Glutamatergic neuron (in vitro differentiated cells): ENCODE results near the gene OTUB2. TPM values are rescaled to one million over a fixed set of nuclear protein-coding genes. Genes with fewer than 3 reads are reported as not detected.

Experiments
- DNase-seq: peaks from one replicate; pipeline ENCODE4 v3.0.0; 2022
- H3K27ac Mint-ChIP-seq: one replicate; pipeline ENCODE4 v1.8.0; 2020; ENCODE audit warnings: mild to moderate bottlenecking, mixed read lengths, inconsistent platforms; ENCODE audit not compliant: unreplicated experiment
- H3K27me3 Mint-ChIP-seq: one replicate; pipeline ENCODE4 v1.8.0; 2020; ENCODE audit warnings: mild to moderate bottlenecking, moderate library complexity, mixed read lengths, inconsistent platforms; ENCODE audit not compliant: unreplicated experiment
- H3K36me3 Mint-ChIP-seq: one replicate; pipeline ENCODE4 v1.8.0; 2020; ENCODE audit warnings: mild to moderate bottlenecking, mixed read lengths, inconsistent platforms; ENCODE audit not compliant: unreplicated experiment
- H3K4me1 Mint-ChIP-seq: one replicate; pipeline ENCODE4 v1.8.0; 2020; ENCODE audit warnings: mild to moderate bottlenecking, low read depth, mixed read lengths, inconsistent platforms; ENCODE audit not compliant: unreplicated experiment
- H3K4me3 Mint-ChIP-seq: one replicate; pipeline ENCODE4 v1.8.0; 2020; ENCODE audit warnings: mild to moderate bottlenecking, mixed read lengths, inconsistent platforms; ENCODE audit not compliant: unreplicated experiment
- H3K9me3 Mint-ChIP-seq: one replicate; pipeline ENCODE4 v1.8.0; 2020; ENCODE audit warnings: mild to moderate bottlenecking, moderate library complexity, mixed read lengths, inconsistent platforms; ENCODE audit not compliant: unreplicated experiment
- total RNA-seq: library from RNA; stranded (reverse); fragmentation: NEBNext Ultra II Directional; extraction: Animal tissue kit (Norgen Biotek cat#: 25700); gene quantifications from one replicate; pipeline ENCODE4 v1.2.1, GENCODE V29; 2021; ENCODE audit not compliant: unreplicated experiment
- TF ChIP-seq, protein P1 (sequence below): fragments of 200-600 bp; sonication (generic); IDR thresholded peaks from one replicate; pipeline ENCODE4 v1.5.0; 2021; ENCODE audit not compliant: partially characterized antibody, unreplicated experiment

OTUB2 gene
- total RNA-seq, 1 donor from 2014 or later: 5.5 TPM

- peaks cover 7% of the 10 kb centered on the region for H3K9me3 Mint-ChIP-seq
- H3K4me3 Mint-ChIP-seq: no peak overlapping the region
- H3K36me3 Mint-ChIP-seq: no peaks in the 10 kb centered on the region
- H3K4me1 Mint-ChIP-seq: peaks cover 16% of the 10 kb centered on the region
- no peak for DNase-seq
- TF ChIP-seq, protein P1, sequence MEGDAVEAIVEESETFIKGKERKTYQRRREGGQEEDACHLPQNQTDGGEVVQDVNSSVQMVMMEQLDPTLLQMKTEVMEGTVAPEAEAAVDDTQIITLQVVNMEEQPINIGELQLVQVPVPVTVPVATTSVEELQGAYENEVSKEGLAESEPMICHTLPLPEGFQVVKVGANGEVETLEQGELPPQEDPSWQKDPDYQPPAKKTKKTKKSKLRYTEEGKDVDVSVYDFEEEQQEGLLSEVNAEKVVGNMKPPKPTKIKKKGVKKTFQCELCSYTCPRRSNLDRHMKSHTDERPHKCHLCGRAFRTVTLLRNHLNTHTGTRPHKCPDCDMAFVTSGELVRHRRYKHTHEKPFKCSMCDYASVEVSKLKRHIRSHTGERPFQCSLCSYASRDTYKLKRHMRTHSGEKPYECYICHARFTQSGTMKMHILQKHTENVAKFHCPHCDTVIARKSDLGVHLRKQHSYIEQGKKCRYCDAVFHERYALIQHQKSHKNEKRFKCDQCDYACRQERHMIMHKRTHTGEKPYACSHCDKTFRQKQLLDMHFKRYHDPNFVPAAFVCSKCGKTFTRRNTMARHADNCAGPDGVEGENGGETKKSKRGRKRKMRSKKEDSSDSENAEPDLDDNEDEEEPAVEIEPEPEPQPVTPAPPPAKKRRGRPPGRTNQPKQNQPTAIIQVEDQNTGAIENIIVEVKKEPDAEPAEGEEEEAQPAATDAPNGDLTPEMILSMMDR: no peak
- no peak overlapping the region for H3K27ac Mint-ChIP-seq
- peaks cover 12% of the 10 kb centered on the region for H3K27me3 Mint-ChIP-seq
These were observed 29.9 kb upstream of the OTUB2 start for GRCh38 chr14:93996130-93996695.

GRCh38 chr14:93997082-93997481 is 29.1 kb upstream of the OTUB2 start, which contains the start of gene CCDC197:
CCDC197 (plus strand) TSS chr14:93997301; CDS start chr14:93998132, 831 bp downstream.
- peaks cover 19% of the 10 kb centered on the region for H3K4me1 Mint-ChIP-seq
- peaks cover 9% of the 10 kb centered on the region for H3K9me3 Mint-ChIP-seq
- TF ChIP-seq, protein P1: no peak
- no peak for DNase-seq
- H3K27me3 Mint-ChIP-seq: peaks cover 13% of the 10 kb centered on the region
- H3K27ac Mint-ChIP-seq: no peak within 1 kb of the TSS
- H3K36me3 Mint-ChIP-seq: no peaks in the 10 kb centered on the region
- no peak within 1 kb of the TSS for H3K4me3 Mint-ChIP-seq

DNA sequence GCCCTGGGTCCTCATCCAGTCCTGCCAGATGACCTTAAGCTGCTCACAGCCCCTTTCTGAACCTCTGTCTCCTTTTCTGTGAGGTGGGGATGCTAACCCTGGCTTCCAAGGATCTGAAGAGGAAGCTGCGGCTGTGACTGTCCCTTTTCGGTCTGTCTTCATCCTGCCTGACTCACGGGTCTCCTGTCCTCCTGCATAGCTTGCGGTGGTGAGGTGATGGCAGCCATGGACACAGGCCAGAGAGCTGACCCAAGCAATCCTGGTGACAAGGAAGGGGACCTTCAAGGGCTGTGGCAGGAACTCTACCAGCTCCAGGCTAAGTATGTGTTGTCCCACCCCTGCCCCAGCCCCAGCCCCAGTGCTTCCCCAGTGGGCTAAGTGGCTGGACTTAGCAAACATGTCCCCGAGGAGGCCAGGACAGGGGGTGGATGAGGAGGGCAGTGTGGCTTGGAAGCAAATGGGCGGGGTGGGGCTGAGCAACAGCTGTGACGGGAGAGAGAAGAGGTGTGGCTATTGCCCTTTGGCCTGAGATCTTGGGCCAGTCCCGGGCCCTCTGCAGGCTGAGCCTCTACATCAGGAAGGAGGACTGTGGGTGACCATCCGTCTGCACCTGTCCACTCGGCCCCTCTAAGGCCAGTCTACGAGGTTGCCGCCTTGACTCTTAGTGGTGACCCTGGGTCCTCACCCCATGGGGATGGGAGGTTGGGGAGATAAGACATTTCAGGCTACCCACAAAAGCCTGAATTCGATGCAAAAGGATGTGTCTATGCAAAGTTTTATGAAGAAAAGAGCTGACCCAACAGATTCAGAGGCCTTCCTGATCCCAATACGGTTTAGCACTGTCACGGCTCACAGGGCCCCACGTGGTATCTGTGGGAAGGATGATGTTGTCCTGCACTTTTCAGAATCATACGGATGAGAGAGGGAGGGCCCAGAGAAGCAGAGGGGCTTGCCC is 27.9 kb upstream of the OTUB2 start:
- DNase-seq: no peak
- H3K4me1 Mint-ChIP-seq: peaks cover 19% of the 10 kb centered on the region
- H3K4me3 Mint-ChIP-seq: no peak overlapping the region
- H3K27ac Mint-ChIP-seq: no peak overlapping the region
- peaks cover 12% of the 10 kb centered on the region for H3K27me3 Mint-ChIP-seq
- TF ChIP-seq, protein P1: no peak
- H3K9me3 Mint-ChIP-seq: peaks cover 8% of the 10 kb centered on the region
- no peaks in the 10 kb centered on the region for H3K36me3 Mint-ChIP-seq

- Mint-ChIP-seq H3K4me3 (no peak overlapping the region), H3K27me3 (peaks cover 14% of the 10 kb centered on the region), H3K9me3 (peaks cover 8% of the 10 kb centered on the region), H3K27ac (no peak overlapping the region), H3K4me1 (peaks cover 15% of the 10 kb centered on the region), H3K36me3 (no peaks in the 10 kb centered on the region)
- no peak for DNase-seq
- TF ChIP-seq, protein P1: no peak
These were observed 27.2 kb upstream of the OTUB2 start for GRCh38 chr14:93998871-93999403.
